SK-N-MC (cell line): Measurements from ENCODE around the gene ABCG1.

Source experiments
- DNase-seq: peaks from one replicate; pipeline ENCODE4 v3.0.0-alpha.2; 2011; ENCODE audit warnings: low read depth, low spot score
- H3K27ac ChIP-seq: fragments of 200-600 bp; sonication (generic); 2 replicates; pipeline ENCODE4 v1.5.1; 2016; ENCODE audit warnings: mixed run types
- H3K36me3 ChIP-seq: fragments of 200-600 bp; sonication (generic); 2 replicates; pipeline ENCODE4 v1.6.1; 2017; ENCODE audit warnings: antibody characterized with exemption, low read length, mixed read lengths; ENCODE audit not compliant: insufficient read depth
- H3K4me3 ChIP-seq: fragments of 200-600 bp; sonication (generic); 2 replicates; pipeline ENCODE4 v1.5.1; 2016
- H3K9ac ChIP-seq: fragments of 200-600 bp; sonication (generic); 2 replicates; pipeline ENCODE4 v1.8.0; 2017; ENCODE audit warnings: mixed run types, mixed read lengths; ENCODE audit not compliant: insufficient read length
- H3K9me3 ChIP-seq: fragments of 200-600 bp; sonication (generic); 2 replicates; pipeline ENCODE4 v1.6.1; 2017; ENCODE audit warnings: low read depth, mild to moderate bottlenecking, antibody characterized with exemption, low read length, moderate library complexity, mixed read lengths
- EZH2 ChIP-seq: fragments of 200-600 bp; sonication (generic); IDR thresholded peaks from one replicate; pipeline ENCODE4 v1.6.1; 2017; ENCODE audit warnings: antibody characterized with exemption
- FOXP2 ChIP-seq: optimal IDR thresholded peaks from 2 replicates; pipeline ENCODE3; 2011; ENCODE audit warnings: mild to moderate bottlenecking, moderate library complexity; ENCODE audit not compliant: insufficient read depth; ENCODE audit errors: extremely low read length, control extremely low read depth
- POLR2AphosphoS5 ChIP-seq: IDR thresholded peaks from 2 replicates; pipeline ENCODE4 v1.6.1; 2012; ENCODE audit warnings: mild to moderate bottlenecking, low read depth, low read length, borderline replicate concordance

Gene ABCG1

GRCh38 chr21:42338729-42339715 is 120.1 kb downstream of the ABCG1 start:
- Histone ChIP-seq H3K9ac (no peak overlapping the region), H3K27ac (no peak overlapping the region), H3K4me3 (no peak overlapping the region), H3K9me3 (no peaks in the 10 kb centered on the region), H3K36me3 (no peaks in the 10 kb centered on the region)
- TF ChIP-seq POLR2AphosphoS5, result no peak
- TF ChIP-seq EZH2, result no peak
- TF ChIP-seq FOXP2, result no peak
- DNase-seq, result no peak

- Histone ChIP-seq H3K27ac (no peak overlapping the region), H3K9ac (no peak overlapping the region), H3K4me3 (no peak overlapping the region), H3K36me3 (no peaks in the 10 kb centered on the region), H3K9me3 (no peaks in the 10 kb centered on the region)
- no peak for DNase-seq
- no peak for TF ChIP-seq FOXP2
- no peak for TF ChIP-seq EZH2
- TF ChIP-seq POLR2AphosphoS5, result no peak
Observed at GRCh38 chr21:42340187-42341050, 121.5 kb downstream of the ABCG1 start.

GRCh38 chr21:42341776-42342542 is 123.0 kb downstream of the ABCG1 start:
- no peak overlapping the region for H3K9ac ChIP-seq
- no peak for DNase-seq
- no peaks in the 10 kb centered on the region for H3K36me3 ChIP-seq
- no peaks in the 10 kb centered on the region for H3K9me3 ChIP-seq
- TF ChIP-seq POLR2AphosphoS5 (no peak), EZH2 (no peak), FOXP2 (no peak)
- H3K4me3 ChIP-seq, result no peak overlapping the region
- H3K27ac ChIP-seq, result no peak overlapping the region

- H3K4me3 ChIP-seq, result no peak overlapping the region
- H3K27ac ChIP-seq, result no peak overlapping the region
- no peaks in the 10 kb centered on the region for H3K9me3 ChIP-seq
- H3K9ac ChIP-seq, result no peak overlapping the region
- TF ChIP-seq EZH2 (no peak), FOXP2 (no peak), POLR2AphosphoS5 (no peak)
- DNase-seq, result no peak
- H3K36me3 ChIP-seq, result no peaks in the 10 kb centered on the region
Observed at GRCh38 chr21:42343101-42343500, 124.2 kb downstream of the ABCG1 start.

- H3K9ac ChIP-seq, result no peak overlapping the region
- H3K4me3 ChIP-seq, result no peak overlapping the region
- no peaks in the 10 kb centered on the region for H3K36me3 ChIP-seq
- no peaks in the 10 kb centered on the region for H3K9me3 ChIP-seq
- H3K27ac ChIP-seq, result no peak overlapping the region
- DNase-seq, result no peak
- TF ChIP-seq EZH2 (no peak), POLR2AphosphoS5 (no peak), FOXP2 (no peak)
Observed at GRCh38 chr21:42343556-42343955, 124.6 kb downstream of the ABCG1 start.

GRCh38 chr21:42343963-42344510 is 125.1 kb downstream of the ABCG1 start:
- TF ChIP-seq FOXP2 (no peak), POLR2AphosphoS5 (no peak), EZH2 (no peak)
- no peaks in the 10 kb centered on the region for H3K36me3 ChIP-seq
- H3K9me3 ChIP-seq, result no peaks in the 10 kb centered on the region
- DNase-seq, result no peak
- H3K4me3 ChIP-seq, result no peak overlapping the region
- H3K27ac ChIP-seq, result no peak overlapping the region
- H3K9ac ChIP-seq, result no peak overlapping the region

GRCh38 chr21:42344631-42345030 is 125.7 kb downstream of the ABCG1 start:
- H3K9me3 ChIP-seq, result no peaks in the 10 kb centered on the region
- H3K27ac ChIP-seq, result no peak overlapping the region
- H3K36me3 ChIP-seq, result no peaks in the 10 kb centered on the region
- H3K9ac ChIP-seq, result no peak overlapping the region
- TF ChIP-seq EZH2 (no peak), POLR2AphosphoS5 (no peak), FOXP2 (no peak)
- DNase-seq, result no peak
- no peak overlapping the region for H3K4me3 ChIP-seq

GRCh38 chr21:42346441-42346840 is 127.5 kb downstream of the ABCG1 start:
- no peak overlapping the region for H3K4me3 ChIP-seq
- H3K27ac ChIP-seq, result no peak overlapping the region
- no peaks in the 10 kb centered on the region for H3K9me3 ChIP-seq
- DNase-seq, result no peak
- H3K36me3 ChIP-seq, result no peaks in the 10 kb centered on the region
- no peak overlapping the region for H3K9ac ChIP-seq
- TF ChIP-seq EZH2 (no peak), FOXP2 (no peak), POLR2AphosphoS5 (no peak)
